Measurements from ENCODE around the gene MFSD1.
"Not testable (repeated sequence)": the region's sequence is repeated elsewhere in the genome, so short reads cannot be mapped to it uniquely, and the experiment has no call there.

MFSD1 gene

GRCh38 chr3:158788446-158788845 is 13.4 kb upstream of the MFSD1 start:
- Mint-ChIP-seq H3K36me3 (ENCODE audit: low read depth) (no peaks in the 10 kb centered on the region), H3K27me3 (ENCODE audit: low read depth, poor library complexity) (peaks cover 25% of the 10 kb centered on the region), H3K4me3 (no peak overlapping the region), H3K4me1 (peaks cover 4% of the 10 kb centered on the region), H3K9me3 (peaks cover 13% of the 10 kb centered on the region), H3K27ac (no peak overlapping the region)
- TF ChIP-seq CTCF (IDR thresholded peaks at IDR 0.05) = no peak
- no peak for DNase-seq

- DNase-seq = no peak
- no peak overlapping the region for H3K27ac Mint-ChIP-seq
- H3K4me1 Mint-ChIP-seq = peaks cover 4% of the 10 kb centered on the region
These were observed 12.3 kb upstream of the MFSD1 start for GRCh38 chr3:158789592-158789991.

GRCh38 chr3:158790901-158791589 is 10.8 kb upstream of the MFSD1 start:
- peaks cover 4% of the 10 kb centered on the region for H3K4me1 Mint-ChIP-seq
- peaks cover 43% of the 10 kb centered on the region for H3K27me3 Mint-ChIP-seq (ENCODE audit: low read depth, poor library complexity)
- TF ChIP-seq CTCF (IDR thresholded peaks at IDR 0.05) = peak; percentile 82
- peaks cover 17% of the 10 kb centered on the region for H3K9me3 Mint-ChIP-seq
- H3K27ac Mint-ChIP-seq = no peak overlapping the region
- no peaks in the 10 kb centered on the region for H3K36me3 Mint-ChIP-seq (ENCODE audit: low read depth)
- peak; percentile 25 for DNase-seq
- H3K4me3 Mint-ChIP-seq = peak overlapping the region; percentile 6

More at GRCh38 chr3:158789592-158789991, 12.3 kb upstream of the MFSD1 start:
- no peak overlapping the region for H3K4me3 Mint-ChIP-seq
- peaks cover 15% of the 10 kb centered on the region for H3K9me3 Mint-ChIP-seq
- H3K36me3 Mint-ChIP-seq (ENCODE audit: low read depth) = no peaks in the 10 kb centered on the region
- TF ChIP-seq CTCF (IDR thresholded peaks at IDR 0.05) = no peak
- H3K27me3 Mint-ChIP-seq (ENCODE audit: low read depth, poor library complexity) = peaks cover 29% of the 10 kb centered on the region

- not testable (repeated sequence) for H3K27ac Mint-ChIP-seq; H3K36me3 Mint-ChIP-seq (ENCODE audit: low read depth); H3K4me1 Mint-ChIP-seq; H3K4me3 Mint-ChIP-seq; DNase-seq
- TF ChIP-seq CTCF (IDR thresholded peaks at IDR 0.05) = peak; percentile 18
- H3K27me3 Mint-ChIP-seq (ENCODE audit: low read depth, poor library complexity) = peaks cover 48% of the 10 kb centered on the region
- peaks cover 14% of the 10 kb centered on the region for H3K9me3 Mint-ChIP-seq
These were observed 10.3 kb upstream of the MFSD1 start for GRCh38 chr3:158791590-158791920.

GRCh38 chr3:158792709-158793108 is 9.1 kb upstream of the MFSD1 start:
- Mint-ChIP-seq H3K36me3 (ENCODE audit: low read depth) (no peaks in the 10 kb centered on the region), H3K4me1 (peaks cover 4% of the 10 kb centered on the region), H3K4me3 (no peak overlapping the region), H3K27ac (no peak overlapping the region), H3K27me3 (ENCODE audit: low read depth, poor library complexity) (peaks cover 60% of the 10 kb centered on the region), H3K9me3 (peaks cover 7% of the 10 kb centered on the region)
- no peak for DNase-seq
- no peak for TF ChIP-seq CTCF (IDR thresholded peaks at IDR 0.05)

- no peak for DNase-seq
- Mint-ChIP-seq H3K27me3 (ENCODE audit: low read depth, poor library complexity) (peaks cover 69% of the 10 kb centered on the region), H3K4me3 (no peak overlapping the region), H3K9me3 (peaks cover 7% of the 10 kb centered on the region), H3K36me3 (ENCODE audit: low read depth) (no peaks in the 10 kb centered on the region), H3K4me1 (peaks cover 4% of the 10 kb centered on the region), H3K27ac (no peak overlapping the region)
- no peak for TF ChIP-seq CTCF (IDR thresholded peaks at IDR 0.05)
These were observed 7.6 kb upstream of the MFSD1 start for GRCh38 chr3:158794206-158794605.

Data from nephron progenitor cell (in vitro differentiated cells).